SU-DHL-6 (cell line): ENCODE measurements around the gene NTMT1.

Experiments
- CTCF ChIP-seq: fragments of 200-600 bp; sonication (generic); IDR thresholded peaks from one replicate; pipeline ENCODE4 v1.5.1; 2017; ENCODE audit warnings: antibody characterized with exemption, mild to moderate bottlenecking, low read length, moderate library complexity; ENCODE audit not compliant: insufficient read depth, poor library complexity, severe bottlenecking
- EZH2phosphoT487 ChIP-seq: fragments of 200-600 bp; sonication (generic), shearing (Covaris generic); conservative IDR thresholded peaks from 2 replicates; pipeline ENCODE4 v1.6.1; 2018; ENCODE audit warnings: mild to moderate bottlenecking, antibody characterized with exemption, low read length, moderate library complexity, mixed read lengths

DNA sequence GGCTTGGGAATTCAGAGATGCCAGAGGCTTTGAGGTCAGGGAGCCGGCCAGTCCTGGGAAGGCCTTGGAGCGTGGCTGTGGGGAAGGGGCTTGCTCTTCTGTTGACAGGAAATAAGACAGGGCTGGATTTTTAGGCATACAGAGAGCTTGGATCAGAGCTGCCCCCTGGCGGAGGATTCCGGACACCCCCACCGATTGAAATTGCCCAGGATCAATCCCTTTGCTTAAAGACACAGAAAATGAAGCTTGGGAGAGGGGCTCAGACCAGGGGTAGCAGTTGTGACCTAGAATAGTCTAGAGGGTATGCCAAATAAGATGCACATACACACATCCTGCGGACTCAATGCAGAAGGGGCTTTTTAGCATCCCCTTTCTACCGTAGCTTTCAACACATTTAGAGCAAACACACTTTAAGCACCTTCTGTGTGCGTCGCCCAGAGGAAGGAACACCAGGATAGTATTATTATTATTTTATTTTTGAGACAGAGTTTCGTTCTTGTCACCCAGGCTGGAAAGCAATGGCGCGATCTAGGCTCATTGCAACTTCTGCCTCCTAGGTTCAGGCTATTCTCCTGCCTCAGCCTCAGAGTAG, 1.7 kb upstream of the NTMT1 start:
- TF ChIP-seq CTCF (peak; percentile 68), EZH2phosphoT487 (no peak)
